CD4-positive, alpha-beta T cell treated with Interleukin-17A for 1 hour (primary cell): ENCODE measurements around the gene KLHDC10.
"Not testable (repeated sequence)": the region's sequence is repeated elsewhere in the genome, so short reads cannot be mapped to it uniquely, and the experiment has no call there.

Experiments used
- DNase-seq: peaks from one replicate; pipeline ENCODE4 v3.0.0-alpha.2; 2020

KLHDC10 gene, protein sequence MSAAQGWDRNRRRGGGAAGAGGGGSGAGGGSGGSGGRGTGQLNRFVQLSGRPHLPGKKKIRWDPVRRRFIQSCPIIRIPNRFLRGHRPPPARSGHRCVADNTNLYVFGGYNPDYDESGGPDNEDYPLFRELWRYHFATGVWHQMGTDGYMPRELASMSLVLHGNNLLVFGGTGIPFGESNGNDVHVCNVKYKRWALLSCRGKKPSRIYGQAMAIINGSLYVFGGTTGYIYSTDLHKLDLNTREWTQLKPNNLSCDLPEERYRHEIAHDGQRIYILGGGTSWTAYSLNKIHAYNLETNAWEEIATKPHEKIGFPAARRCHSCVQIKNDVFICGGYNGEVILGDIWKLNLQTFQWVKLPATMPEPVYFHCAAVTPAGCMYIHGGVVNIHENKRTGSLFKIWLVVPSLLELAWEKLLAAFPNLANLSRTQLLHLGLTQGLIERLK

GRCh38 chr7:130069978-130070860 is at the start of gene KLHDC10:
KLHDC10 (plus strand) TSS chr7:130070534; CDS start chr7:130070644, 110 bp downstream.
- DNase-seq: peak; percentile 98

DNA sequence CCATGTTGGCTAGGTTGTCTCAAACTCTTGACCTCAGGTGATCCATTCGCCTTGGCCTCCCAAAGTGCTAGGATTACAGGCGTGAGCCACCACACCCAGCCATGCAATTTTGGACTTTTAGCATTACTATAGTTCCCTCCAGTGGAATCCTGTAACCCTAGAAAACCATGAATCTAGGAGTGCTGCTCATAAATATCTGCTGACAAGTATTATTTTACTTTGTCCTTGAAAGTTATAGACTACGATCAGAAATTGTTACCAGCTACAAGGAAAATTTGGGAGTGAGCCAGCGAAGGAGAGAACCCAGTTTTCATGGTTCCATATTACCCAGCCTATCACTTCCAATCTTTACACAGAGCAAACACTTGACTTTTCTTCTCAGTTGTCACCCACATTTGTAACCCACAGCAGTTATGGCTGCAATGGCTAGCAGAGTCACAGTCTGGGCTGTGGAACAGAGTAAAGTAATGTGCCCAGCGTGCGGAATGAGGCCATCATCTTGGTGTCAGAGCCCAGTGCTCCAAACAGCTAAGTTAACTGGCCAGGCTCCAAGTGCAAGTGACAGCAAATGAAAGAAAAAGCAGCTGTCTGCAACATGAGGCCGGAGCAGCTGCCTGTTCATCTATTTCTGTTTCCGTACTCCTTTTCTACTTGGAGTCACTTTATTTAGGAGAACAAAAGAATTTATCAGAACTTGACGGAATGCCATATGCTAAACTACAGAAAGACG is 49.1 kb upstream of the KLHDC10 start:
- DNase-seq: no peak

DNA sequence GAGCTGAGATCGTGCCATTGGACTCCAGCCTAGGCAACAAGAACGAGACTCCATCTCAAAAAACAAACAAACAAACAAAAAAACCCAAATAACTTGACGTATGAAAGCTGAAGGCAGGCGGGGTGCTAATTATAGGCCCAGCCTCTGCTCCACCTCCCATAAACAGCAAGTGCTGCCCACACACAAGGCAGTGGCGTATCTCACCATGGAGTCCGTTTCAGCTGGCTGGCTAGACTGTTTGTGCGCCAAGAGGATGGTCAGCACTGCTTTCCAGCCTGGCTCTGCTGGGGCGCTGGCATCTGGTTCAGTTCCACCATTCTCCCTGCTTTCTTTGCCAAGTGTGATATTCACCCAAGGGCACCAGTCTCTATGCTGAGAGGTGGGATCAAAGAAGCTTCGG is 48.2 kb upstream of the KLHDC10 start:
- no peak for DNase-seq

GRCh38 chr7:130022623-130023175 is 47.6 kb upstream of the KLHDC10 start:
- no peak for DNase-seq

DNA sequence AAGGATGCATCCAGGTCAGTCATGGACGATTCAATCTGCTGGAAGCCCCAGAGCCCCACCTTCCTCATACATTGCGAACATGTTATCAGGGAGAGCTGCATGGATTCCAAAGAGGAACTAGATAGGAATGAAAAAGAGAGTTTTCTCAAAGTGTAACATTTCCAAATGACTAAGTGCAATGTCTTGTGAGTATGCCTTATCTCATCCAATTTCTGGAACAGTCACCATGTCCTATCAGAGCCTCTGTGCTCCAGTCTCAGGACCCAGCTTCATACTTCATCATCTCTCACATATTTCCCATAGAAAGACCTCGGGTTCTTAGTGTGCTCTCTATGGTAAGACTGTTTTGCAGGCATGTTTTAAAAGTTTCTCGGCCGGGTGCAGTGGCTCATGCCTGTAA is 45.9 kb upstream of the KLHDC10 start:
- no peak for DNase-seq

- no peak for DNase-seq
These were observed 37.6 kb upstream of the KLHDC10 start for GRCh38 chr7:130032698-130033097.

- DNase-seq: no peak
These were observed 32.6 kb upstream of the KLHDC10 start for GRCh38 chr7:130037703-130038102.

- DNase-seq: no peak
These were observed 29.8 kb upstream of the KLHDC10 start for GRCh38 chr7:130040576-130040975.

GRCh38 chr7:130047831-130048230 is 22.5 kb upstream of the KLHDC10 start:
- DNase-seq: no peak

- no peak for DNase-seq
These were observed 21.4 kb upstream of the KLHDC10 start for GRCh38 chr7:130048906-130049305.

GRCh38 chr7:130052250-130052649 is 18.1 kb upstream of the KLHDC10 start:
- DNase-seq: not testable (repeated sequence)

DNA sequence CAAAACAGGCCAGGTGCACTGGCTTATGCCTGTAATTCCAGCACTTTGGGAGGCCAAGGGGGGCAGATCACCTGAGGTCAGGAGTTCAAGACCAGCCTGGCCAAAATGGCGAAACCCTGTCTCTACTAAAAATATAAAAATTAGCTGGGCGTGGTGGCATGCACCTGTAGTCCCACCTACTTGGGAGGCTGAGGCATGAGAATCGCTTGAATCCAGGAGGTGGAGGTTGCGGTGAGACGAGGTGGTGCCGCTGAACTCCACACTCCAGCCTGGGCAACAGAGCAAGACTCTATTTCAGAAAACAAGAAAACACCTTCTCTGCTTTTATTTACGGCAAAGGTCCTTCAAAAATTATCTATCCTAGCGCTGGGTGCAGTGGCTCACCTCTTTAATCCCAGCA is 15.1 kb upstream of the KLHDC10 start:
- not testable (repeated sequence) for DNase-seq

DNA sequence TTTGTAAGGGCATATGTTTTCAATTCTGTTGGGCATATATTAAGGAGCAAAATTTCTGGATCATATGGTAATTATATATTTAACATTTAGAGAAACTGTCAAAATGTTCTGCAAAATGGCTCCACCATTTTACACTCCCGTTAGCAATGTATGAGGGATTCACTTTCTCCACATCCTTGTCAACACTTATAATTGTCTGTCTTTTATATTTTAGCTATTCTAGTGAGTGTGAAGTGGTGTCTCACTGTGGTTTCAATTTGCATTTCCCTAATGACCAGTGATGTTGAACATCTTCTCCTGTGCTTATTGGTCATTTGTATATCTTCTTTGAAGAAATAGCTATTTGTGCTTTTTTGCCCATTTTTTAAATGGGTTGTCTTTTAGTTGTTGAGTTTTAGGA is 8.1 kb upstream of the KLHDC10 start:
- no peak for DNase-seq

GRCh38 chr7:130063036-130063435 is 7.3 kb upstream of the KLHDC10 start:
- peak; percentile 72 for DNase-seq

DNA sequence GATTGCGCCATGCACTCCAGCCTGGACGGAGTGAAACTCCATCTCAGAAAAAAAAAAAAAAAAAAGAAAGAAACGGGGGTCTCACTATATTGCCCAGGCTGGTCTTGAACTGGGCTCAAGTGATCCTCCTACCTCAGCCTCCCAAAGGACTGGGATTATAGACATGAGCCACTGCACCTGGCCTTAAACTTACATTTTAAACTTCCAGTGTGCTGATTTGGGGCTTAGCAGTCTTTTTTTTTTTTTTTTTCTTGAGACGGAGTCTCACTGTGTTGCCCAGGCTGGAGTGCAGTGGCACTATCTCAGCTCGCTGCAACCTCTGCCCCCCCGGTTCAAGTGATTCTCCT is 5.8 kb upstream of the KLHDC10 start:
- not testable (repeated sequence) for DNase-seq

- no peak for DNase-seq
These were observed 4.7 kb upstream of the KLHDC10 start for GRCh38 chr7:130065500-130066152.

GRCh38 chr7:130069179-130069977 is 956 bp upstream of the KLHDC10 start:
- DNase-seq: no peak

DNA sequence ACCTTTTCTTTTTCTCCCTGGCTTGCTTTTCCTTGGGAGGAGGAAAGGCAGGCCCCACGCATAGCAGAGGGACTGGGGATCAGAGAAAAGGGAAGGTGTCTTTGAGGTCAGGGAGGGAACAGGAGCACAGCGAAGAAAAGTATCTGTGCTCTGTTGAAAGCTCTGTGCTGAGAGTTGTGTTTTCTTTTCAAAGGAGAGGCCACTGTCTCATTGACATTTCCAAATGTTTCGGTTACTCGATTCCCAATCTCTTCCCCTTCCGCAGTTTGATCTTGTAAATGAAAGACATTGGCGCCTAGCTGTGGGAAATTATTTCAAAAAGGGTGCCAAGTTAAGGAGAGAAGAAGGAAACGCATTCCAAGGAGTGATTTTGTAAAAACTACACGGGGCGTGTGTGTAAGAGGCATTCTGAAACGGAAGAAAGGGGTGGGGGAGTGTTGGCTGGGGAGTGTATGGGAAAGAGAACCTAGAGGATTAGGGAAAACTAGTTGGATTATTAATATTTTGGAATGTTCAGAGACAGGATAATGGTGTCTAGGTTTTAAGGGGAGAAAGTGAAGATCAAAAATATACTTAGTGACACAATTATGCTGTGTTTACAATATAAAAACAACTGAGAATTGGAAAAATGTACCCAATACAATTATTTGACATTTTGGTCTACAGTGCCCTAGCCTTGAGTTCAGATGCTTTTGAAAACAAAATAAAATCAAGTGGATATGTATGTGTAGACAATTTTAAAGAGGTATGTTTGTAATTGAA is 708 bp downstream of the KLHDC10 start:
- no peak for DNase-seq

DNA sequence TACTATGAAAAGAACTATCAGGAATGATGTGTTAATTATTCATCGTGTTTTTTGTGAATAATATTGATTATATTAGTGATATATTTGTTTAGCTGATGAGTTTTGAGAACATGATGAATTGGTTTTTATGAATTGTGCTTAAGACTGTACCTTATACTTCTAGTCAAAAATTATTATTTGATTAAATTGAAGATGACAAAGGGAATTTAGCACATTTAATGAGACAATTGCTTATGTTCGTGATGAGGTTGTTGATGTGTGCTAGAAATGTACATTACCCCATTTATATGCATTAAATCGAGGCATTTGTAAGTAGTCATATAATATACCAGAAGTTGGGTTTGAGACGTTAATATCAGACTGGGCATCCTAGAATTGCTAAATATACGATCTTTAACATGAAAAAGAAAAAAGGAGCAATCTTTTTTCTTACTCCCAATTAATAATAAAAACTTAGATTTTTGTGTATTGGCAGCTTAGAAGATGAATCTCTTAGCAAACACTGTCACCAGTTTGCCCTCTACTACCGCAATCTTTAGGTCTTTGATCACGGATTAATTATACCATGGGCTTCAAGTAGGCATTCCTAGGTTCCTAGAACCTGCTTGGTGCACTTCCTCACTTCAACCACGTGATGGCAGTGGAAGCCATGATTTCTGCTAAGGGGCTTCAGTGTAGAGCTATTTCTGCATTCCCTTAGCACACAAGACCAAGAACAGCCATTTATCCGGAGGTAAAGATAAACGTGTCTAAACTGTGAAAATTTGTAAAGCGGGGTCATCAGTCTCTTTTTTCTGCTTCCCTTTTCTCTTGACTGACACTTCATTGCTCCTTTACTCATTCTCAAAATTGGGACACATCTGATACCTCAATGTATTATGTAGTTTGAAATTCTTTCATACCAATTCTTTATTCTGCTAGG is 1.6 kb downstream of the KLHDC10 start:
- peak; percentile 82 for DNase-seq
